Measurements from ENCODE around the gene TGM5. TPM values are rescaled to one million over a fixed set of nuclear protein-coding genes. Genes with fewer than 3 reads are reported as not detected.

Gene TGM5
- total and polyA plus RNA-seq, 7 donors, result 0.28 TPM; not detected in 6

GRCh38 chr15:43278869-43279268 is 12.1 kb upstream of the TGM5 start:
- Histone ChIP-seq H3K4me3 (no peak overlapping the region), H3K27ac (no peak overlapping the region), H3K9me3 (no peaks in the 10 kb centered on the region), H3K36me3 (no peaks in the 10 kb centered on the region), H3K27me3 (peaks cover 0 to 9% (median 0%) of the 10 kb centered on the region in 3 donors), H3K4me1 (no peaks in the 10 kb centered on the region)
- TF ChIP-seq, protein P1, sequence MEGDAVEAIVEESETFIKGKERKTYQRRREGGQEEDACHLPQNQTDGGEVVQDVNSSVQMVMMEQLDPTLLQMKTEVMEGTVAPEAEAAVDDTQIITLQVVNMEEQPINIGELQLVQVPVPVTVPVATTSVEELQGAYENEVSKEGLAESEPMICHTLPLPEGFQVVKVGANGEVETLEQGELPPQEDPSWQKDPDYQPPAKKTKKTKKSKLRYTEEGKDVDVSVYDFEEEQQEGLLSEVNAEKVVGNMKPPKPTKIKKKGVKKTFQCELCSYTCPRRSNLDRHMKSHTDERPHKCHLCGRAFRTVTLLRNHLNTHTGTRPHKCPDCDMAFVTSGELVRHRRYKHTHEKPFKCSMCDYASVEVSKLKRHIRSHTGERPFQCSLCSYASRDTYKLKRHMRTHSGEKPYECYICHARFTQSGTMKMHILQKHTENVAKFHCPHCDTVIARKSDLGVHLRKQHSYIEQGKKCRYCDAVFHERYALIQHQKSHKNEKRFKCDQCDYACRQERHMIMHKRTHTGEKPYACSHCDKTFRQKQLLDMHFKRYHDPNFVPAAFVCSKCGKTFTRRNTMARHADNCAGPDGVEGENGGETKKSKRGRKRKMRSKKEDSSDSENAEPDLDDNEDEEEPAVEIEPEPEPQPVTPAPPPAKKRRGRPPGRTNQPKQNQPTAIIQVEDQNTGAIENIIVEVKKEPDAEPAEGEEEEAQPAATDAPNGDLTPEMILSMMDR (IDR thresholded peaks at IDR 0.05), result no peak
- TF ChIP-seq EP300 (IDR thresholded peaks at IDR 0.05) (no peak), POLR2A (IDR thresholded peaks at IDR 0.05) (no peak), POLR2AphosphoS5 (IDR thresholded peaks at IDR 0.05) (no peak)
- intact Hi-C loops (cut with DNase I), result no loop called here
- DNase-seq, result no peak
- 80 to 83% methylated on average over 11 of the region's 11 CpGs for WGBS, 2 donors

GRCh38 chr15:43277901-43278300 is 11.2 kb upstream of the TGM5 start:
- no peaks in the 10 kb centered on the region for H3K9me3 ChIP-seq
- H3K4me1 ChIP-seq, result no peaks in the 10 kb centered on the region
- H3K36me3 ChIP-seq, result no peaks in the 10 kb centered on the region
- peaks cover 0 to 9% (median 0%) of the 10 kb centered on the region in 3 donors for H3K27me3 ChIP-seq
- DNase-seq, result no peak
- TF ChIP-seq, protein P1 (IDR thresholded peaks at IDR 0.05), result no peak
- 63 to 68% methylated on average over 4 of the region's 4 CpGs for WGBS, 2 donors
- intact Hi-C loops (cut with DNase I), result no loop called here
- no peak overlapping the region for H3K27ac ChIP-seq
- no peak overlapping the region for H3K4me3 ChIP-seq

DNA sequence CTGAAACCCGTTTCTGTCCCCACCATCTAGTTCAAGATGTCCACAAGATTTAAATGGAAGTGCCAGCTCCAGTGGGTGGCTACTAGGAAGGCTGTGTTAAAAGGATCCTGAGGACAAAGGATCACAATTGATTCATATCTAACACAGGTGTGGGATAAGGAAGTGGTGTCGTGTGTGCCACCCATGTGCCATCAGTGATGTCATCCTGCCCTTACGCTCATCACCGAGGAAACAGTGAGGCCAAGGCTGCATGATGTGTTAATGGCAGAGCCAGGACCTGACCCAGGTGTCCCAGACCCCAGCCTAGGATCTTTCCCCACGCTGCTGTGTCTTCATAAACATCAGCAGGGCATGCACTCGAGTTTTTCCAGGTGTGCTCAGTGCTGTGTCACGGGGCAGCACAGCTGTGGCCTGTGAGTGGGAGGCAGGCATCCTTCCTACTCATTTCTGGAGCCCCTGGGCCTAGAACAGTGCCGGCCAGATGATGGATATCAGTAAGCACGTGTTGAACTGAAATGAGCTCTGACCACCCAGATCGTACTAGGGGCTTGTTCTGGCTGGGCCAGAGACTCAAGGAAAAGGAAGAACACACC is 10.6 kb upstream of the TGM5 start:
- intact Hi-C loops (cut with DNase I), result no loop called here
- Histone ChIP-seq H3K4me1 (no peaks in the 10 kb centered on the region), H3K27ac (no peak overlapping the region), H3K9me3 (no peaks in the 10 kb centered on the region), H3K27me3 (peaks cover 0 to 9% (median 0%) of the 10 kb centered on the region in 3 donors), H3K4me3 (no peak overlapping the region), H3K36me3 (no peaks in the 10 kb centered on the region)
- no peak for DNase-seq
- TF ChIP-seq POLR2AphosphoS5 (IDR thresholded peaks at IDR 0.05), result no peak
- TF ChIP-seq, protein P1 (IDR thresholded peaks at IDR 0.05), result no peak
- no peak for TF ChIP-seq POLR2A (IDR thresholded peaks at IDR 0.05)
- TF ChIP-seq EP300 (IDR thresholded peaks at IDR 0.05), result no peak
- 66 to 71% methylated on average over 10 of the region's 10 CpGs for WGBS, 2 donors

- intact Hi-C loops (cut with DNase I), result no loop called here
- H3K4me3 ChIP-seq, result no peak overlapping the region
- peaks cover 0 to 3% (median 0%) of the 10 kb centered on the region in 4 donors for H3K9me3 ChIP-seq
- H3K27ac ChIP-seq, result no peak overlapping the region
- 78 to 81% methylated on average over 12 of the region's 12 CpGs for WGBS, 2 donors
- DNase-seq, result no peak
- H3K27me3 ChIP-seq, result peaks cover 0 to 9% (median 0%) of the 10 kb centered on the region in 3 donors
- TF ChIP-seq EP300 (IDR thresholded peaks at IDR 0.05) (no peak), POLR2AphosphoS5 (IDR thresholded peaks at IDR 0.05) (no peak), POLR2A (IDR thresholded peaks at IDR 0.05) (no peak)
- TF ChIP-seq, protein P1 (IDR thresholded peaks at IDR 0.05), result no peak
- H3K4me1 ChIP-seq, result no peaks in the 10 kb centered on the region
- no peaks in the 10 kb centered on the region for H3K36me3 ChIP-seq
These were observed 10.0 kb upstream of the TGM5 start for GRCh38 chr15:43276563-43277200.
